ENCODE data around the gene PRTFDC1.
A peak's percentile ranks its signal among the peaks of the same experiment; 100 is the strongest.
"Not testable (repeated sequence)": the region's sequence is repeated elsewhere in the genome, so short reads cannot be mapped to it uniquely, and the experiment has no call there.

Gene PRTFDC1

GRCh38 chr10:24840784-24841183, 111.6 kb downstream of the PRTFDC1 start:
- CTCF ChIA-PET = interaction anchor here (0.6 kb wide), 1 partner anchor 99 kb away, joined by 3 read pairs; no protein-coding TSS in a partner anchor
- POLR2A ChIA-PET (ENCODE audit: low non-redundant PET) = no interaction called here
- TF ChIP-seq, protein P1, sequence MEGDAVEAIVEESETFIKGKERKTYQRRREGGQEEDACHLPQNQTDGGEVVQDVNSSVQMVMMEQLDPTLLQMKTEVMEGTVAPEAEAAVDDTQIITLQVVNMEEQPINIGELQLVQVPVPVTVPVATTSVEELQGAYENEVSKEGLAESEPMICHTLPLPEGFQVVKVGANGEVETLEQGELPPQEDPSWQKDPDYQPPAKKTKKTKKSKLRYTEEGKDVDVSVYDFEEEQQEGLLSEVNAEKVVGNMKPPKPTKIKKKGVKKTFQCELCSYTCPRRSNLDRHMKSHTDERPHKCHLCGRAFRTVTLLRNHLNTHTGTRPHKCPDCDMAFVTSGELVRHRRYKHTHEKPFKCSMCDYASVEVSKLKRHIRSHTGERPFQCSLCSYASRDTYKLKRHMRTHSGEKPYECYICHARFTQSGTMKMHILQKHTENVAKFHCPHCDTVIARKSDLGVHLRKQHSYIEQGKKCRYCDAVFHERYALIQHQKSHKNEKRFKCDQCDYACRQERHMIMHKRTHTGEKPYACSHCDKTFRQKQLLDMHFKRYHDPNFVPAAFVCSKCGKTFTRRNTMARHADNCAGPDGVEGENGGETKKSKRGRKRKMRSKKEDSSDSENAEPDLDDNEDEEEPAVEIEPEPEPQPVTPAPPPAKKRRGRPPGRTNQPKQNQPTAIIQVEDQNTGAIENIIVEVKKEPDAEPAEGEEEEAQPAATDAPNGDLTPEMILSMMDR (conservative IDR thresholded peaks at IDR 0.05; ENCODE audit: low read depth) = no peak
- H3K27ac ChIP-seq = no peak overlapping the region
- DNase-seq (ENCODE audit: low spot score) = no peak

- H3K27ac ChIP-seq; DNase-seq (ENCODE audit: low spot score); CTCF ChIA-PET; POLR2A ChIA-PET (ENCODE audit: low non-redundant PET): not testable (repeated sequence)
Measured at GRCh38 chr10:24837781-24838180, 114.6 kb downstream of the PRTFDC1 start.

DNA sequence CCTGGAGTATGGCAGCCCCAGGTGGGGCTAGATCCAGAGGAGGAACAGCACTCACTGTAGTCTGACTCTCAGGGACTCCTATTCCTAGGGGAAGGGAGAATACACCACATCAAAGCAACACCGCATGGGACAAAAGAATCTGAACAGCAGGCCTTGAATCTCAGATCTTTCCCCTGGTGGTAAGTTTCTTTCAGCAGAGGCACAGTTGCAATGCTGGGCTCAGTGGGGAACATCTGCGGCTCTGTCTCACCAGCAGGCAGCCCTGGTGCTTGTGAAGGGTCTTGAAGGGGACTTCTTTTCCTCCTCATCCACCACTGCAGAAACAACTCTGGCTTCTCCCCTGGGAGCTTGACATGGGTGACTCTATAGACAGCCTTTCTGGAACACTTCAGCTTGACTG, 117.5 kb downstream of the PRTFDC1 start:
- ChIA-PET CTCF (no interaction called here), POLR2A (ENCODE audit: low non-redundant PET) (no interaction called here)
- TF ChIP-seq, protein P1 (conservative IDR thresholded peaks at IDR 0.05; ENCODE audit: low read depth) = no peak

GRCh38 chr10:24826009-24826408, 126.4 kb downstream of the PRTFDC1 start:
- CTCF ChIA-PET = no interaction called here
- H3K27ac ChIP-seq = peak overlapping the region; percentile 83
- DNase-seq (ENCODE audit: low spot score) = peak; percentile 57
- TF ChIP-seq, protein P1 (conservative IDR thresholded peaks at IDR 0.05; ENCODE audit: low read depth) = no peak
- POLR2A ChIA-PET (ENCODE audit: low non-redundant PET) = no interaction called here

More for the DNA sequence above, 117.5 kb downstream of the PRTFDC1 start:
- no peak for DNase-seq (ENCODE audit: low spot score)
- no peak overlapping the region for H3K27ac ChIP-seq

DNA sequence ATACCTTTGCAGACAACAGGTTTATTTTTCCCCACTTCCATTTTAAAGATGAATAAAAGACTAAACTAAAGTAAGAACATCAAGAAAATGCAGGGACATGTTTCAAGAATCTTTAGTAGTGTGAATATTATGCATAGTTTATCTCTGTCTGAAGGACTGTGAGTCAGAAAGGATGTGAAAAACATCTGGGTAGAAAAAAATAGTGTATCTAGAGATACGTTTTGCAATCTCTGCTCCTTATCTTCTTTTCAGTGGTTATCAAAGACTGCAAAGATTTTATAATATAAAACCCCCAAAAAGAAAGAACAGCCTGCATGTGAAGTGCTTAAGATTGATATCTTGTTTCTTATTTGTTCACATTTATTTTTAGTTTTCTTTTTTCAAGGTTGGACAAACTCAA, 126.9 kb downstream of the PRTFDC1 start:
- DNase-seq (ENCODE audit: low spot score) = peak; percentile 27
- no peak overlapping the region for H3K27ac ChIP-seq
- ChIA-PET POLR2A (ENCODE audit: low non-redundant PET) (no interaction called here), CTCF (no interaction called here)
- TF ChIP-seq, protein P1 (conservative IDR thresholded peaks at IDR 0.05; ENCODE audit: low read depth) = no peak

DNA sequence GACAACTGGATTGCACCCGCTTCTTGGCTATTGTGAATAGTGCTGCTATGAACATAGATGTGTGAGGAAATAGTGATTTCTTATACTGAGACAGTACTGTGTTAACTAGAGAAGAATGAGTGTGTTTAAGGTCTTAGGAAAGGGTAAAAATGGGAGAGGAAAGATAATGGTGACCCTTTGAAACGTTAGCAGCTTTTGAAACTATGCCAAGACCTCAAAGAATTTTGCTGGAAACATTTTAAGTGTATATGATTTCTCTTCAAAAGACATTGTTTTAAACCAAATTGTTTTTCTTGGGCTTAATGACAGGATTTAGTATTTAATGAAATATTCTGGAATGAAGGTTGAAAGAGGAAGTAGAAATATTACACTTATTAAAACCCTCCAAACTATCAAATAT, 127.9 kb downstream of the PRTFDC1 start:
- TF ChIP-seq, protein P1 (conservative IDR thresholded peaks at IDR 0.05; ENCODE audit: low read depth) = no peak
- H3K27ac ChIP-seq = no peak overlapping the region
- DNase-seq (ENCODE audit: low spot score) = no peak
- ChIA-PET POLR2A (ENCODE audit: low non-redundant PET) (no interaction called here), CTCF (no interaction called here)

DNA sequence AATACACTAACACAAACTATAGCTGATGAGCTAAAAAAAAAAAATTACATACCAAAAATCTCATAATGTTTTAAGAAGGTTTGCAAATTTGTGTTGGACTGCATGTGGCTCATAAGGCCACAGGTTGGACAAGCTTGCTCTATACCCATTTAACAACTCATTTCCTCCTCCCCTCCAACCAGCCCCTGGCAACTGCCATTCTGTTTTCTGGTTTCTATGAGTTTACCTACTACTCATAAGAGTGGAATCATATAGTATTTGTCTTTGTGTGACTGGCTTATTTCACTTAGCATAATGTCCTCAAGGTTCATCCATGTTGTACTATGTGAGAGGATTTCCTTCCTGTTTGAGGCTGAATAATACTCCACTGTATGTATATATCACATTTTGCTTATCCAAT, 128.3 kb downstream of the PRTFDC1 start:
- no peak overlapping the region for H3K27ac ChIP-seq
- no peak for DNase-seq (ENCODE audit: low spot score)

More for the DNA sequence above, 128.3 kb downstream of the PRTFDC1 start:
- ChIA-PET POLR2A (ENCODE audit: low non-redundant PET) (no interaction called here), CTCF (no interaction called here)
- TF ChIP-seq, protein P1 (conservative IDR thresholded peaks at IDR 0.05; ENCODE audit: low read depth) = no peak
